GM19099 (cell line): ENCODE data around the gene PRKCD.

Experiments used
- POLR2A ChIP-seq: IDR thresholded peaks from 3 replicates; pipeline ENCODE4 v1.6.1; 2011; ENCODE audit warnings: low read depth; ENCODE audit not compliant: insufficient read length; ENCODE audit errors: extremely low read depth

Gene PRKCD

GRCh38 chr3:53171064-53171418 lies 10.0 kb downstream of the PRKCD start:
- no peak for TF ChIP-seq POLR2A

- TF ChIP-seq POLR2A, result no peak
Measured at GRCh38 chr3:53171827-53172505, 11.0 kb downstream of the PRKCD start.

GRCh38 chr3:53173107-53173506 lies 12.1 kb downstream of the PRKCD start:
- TF ChIP-seq POLR2A, result no peak

- TF ChIP-seq POLR2A, result no peak
Measured at GRCh38 chr3:53174346-53175250, 13.6 kb downstream of the PRKCD start.

- TF ChIP-seq POLR2A, result no peak
Measured at GRCh38 chr3:53175613-53176540, 14.9 kb downstream of the PRKCD start.

- no peak for TF ChIP-seq POLR2A
Measured at GRCh38 chr3:53178246-53178645, 17.2 kb downstream of the PRKCD start.

GRCh38 chr3:53179580-53179979 lies 18.6 kb downstream of the PRKCD start:
- no peak for TF ChIP-seq POLR2A

GRCh38 chr3:53180305-53181023 lies 19.5 kb downstream of the PRKCD start:
- TF ChIP-seq POLR2A, result peak; percentile 46

- TF ChIP-seq POLR2A, result no peak
Measured at GRCh38 chr3:53181024-53181371, 20.0 kb downstream of the PRKCD start.

- TF ChIP-seq POLR2A, result no peak
Measured at GRCh38 chr3:53181528-53181927, 20.5 kb downstream of the PRKCD start.

GRCh38 chr3:53182764-53183355 lies 21.9 kb downstream of the PRKCD start:
- no peak for TF ChIP-seq POLR2A

- TF ChIP-seq POLR2A, result no peak
Measured at GRCh38 chr3:53183514-53183913, 22.5 kb downstream of the PRKCD start.

GRCh38 chr3:53184701-53185100 lies 23.7 kb downstream of the PRKCD start:
- no peak for TF ChIP-seq POLR2A

GRCh38 chr3:53185761-53186465 lies 24.9 kb downstream of the PRKCD start:
- TF ChIP-seq POLR2A, result no peak
